H9 (cell line): ENCODE measurements around the gene TSPEAR. TPM values are rescaled to one million over a fixed set of nuclear protein-coding genes. Genes with fewer than 3 reads are reported as not detected.

Experiments
- DNase-seq: peaks from one replicate; pipeline ENCODE4 v3.0.0-alpha.2; 2017
- H2AFZ ChIP-seq: one replicate; pipeline ENCODE4 v1.6.1; 2013; ENCODE audit warnings: mild to moderate bottlenecking, low read length, control low read depth, moderate library complexity
- H2AK5ac ChIP-seq: 2 replicates; pipeline ENCODE4 v1.6.1; 2013; ENCODE audit warnings: low read length, control low read depth, mixed read lengths; ENCODE audit not compliant: insufficient read length
- H2BK120ac ChIP-seq: one replicate; pipeline ENCODE4 v1.6.1; 2013; ENCODE audit warnings: low read depth, mild to moderate bottlenecking, low read length, control low read depth, inconsistent platforms; ENCODE audit not compliant: poor library complexity, severe bottlenecking
- H2BK12ac ChIP-seq: 2 replicates; pipeline ENCODE4 v1.6.1; 2013; ENCODE audit warnings: low read length, control low read depth, mixed read lengths, low read depth; ENCODE audit not compliant: insufficient read length
- H2BK15ac ChIP-seq: 2 replicates; pipeline ENCODE4 v1.6.1; 2013; ENCODE audit warnings: low read depth, low read length, control low read depth
- H2BK20ac ChIP-seq: one replicate; pipeline ENCODE4 v1.6.1; 2013; ENCODE audit warnings: low read depth, mild to moderate bottlenecking, low read length, control low read depth, inconsistent platforms; ENCODE audit not compliant: poor library complexity, severe bottlenecking
- H2BK5ac ChIP-seq: 2 replicates; pipeline ENCODE4 v1.6.1; 2013; ENCODE audit warnings: low read length, control low read depth, mixed read lengths; ENCODE audit not compliant: insufficient read length
- H3K14ac ChIP-seq: 2 replicates; pipeline ENCODE4 v1.6.1; 2013; ENCODE audit warnings: low read length, control low read depth; ENCODE audit not compliant: insufficient read depth
- H3K18ac ChIP-seq: 2 replicates; pipeline ENCODE4 v1.6.1; 2013; ENCODE audit warnings: low read depth, mild to moderate bottlenecking, mixed read lengths, low read length, control low read depth; ENCODE audit not compliant: insufficient read length
- H3K23ac ChIP-seq: 2 replicates; pipeline ENCODE4 v1.6.1; 2013; ENCODE audit warnings: low read length, control low read depth, mixed read lengths, low read depth; ENCODE audit not compliant: insufficient read length
- H3K23me2 ChIP-seq: 2 replicates; pipeline ENCODE4 v1.6.1; 2013; ENCODE audit warnings: low read depth, mild to moderate bottlenecking, mixed read lengths, low read length, control low read depth; ENCODE audit not compliant: insufficient read length, poor library complexity, severe bottlenecking
- H3K27ac ChIP-seq: 2 replicates; pipeline ENCODE4 v1.5.1; 2013; ENCODE audit warnings: low read length, control low read depth, mixed read lengths, low read depth; ENCODE audit not compliant: insufficient read length
- H3K27me3 ChIP-seq: 2 replicates; pipeline ENCODE4 v1.6.1; 2013; ENCODE audit warnings: low read length, control low read depth, inconsistent platforms; ENCODE audit not compliant: insufficient read depth
- H3K4ac ChIP-seq: 2 replicates; pipeline ENCODE4 v1.6.1; 2013; ENCODE audit warnings: low read depth, mild to moderate bottlenecking, control low read depth, inconsistent platforms, low read length, moderate library complexity
- H3K4me1 ChIP-seq: 2 replicates; pipeline ENCODE4 v1.6.1; 2013; ENCODE audit warnings: low read length, control low read depth, inconsistent platforms; ENCODE audit not compliant: insufficient read depth
- H3K4me2 ChIP-seq: 2 replicates; pipeline ENCODE4 v1.6.1; 2013; ENCODE audit warnings: low read length, control low read depth, mixed read lengths; ENCODE audit not compliant: insufficient read length, insufficient read depth
- H3K56ac ChIP-seq: 2 replicates; pipeline ENCODE4 v1.6.1; 2013; ENCODE audit warnings: low read depth, mild to moderate bottlenecking, mixed read lengths, low read length, control low read depth; ENCODE audit not compliant: insufficient read length
- H3K79me1 ChIP-seq: 2 replicates; pipeline ENCODE4 v1.6.1; 2013; ENCODE audit warnings: low read depth, mild to moderate bottlenecking, moderate library complexity, low read length, control low read depth, inconsistent platforms; ENCODE audit not compliant: insufficient read depth, poor library complexity, severe bottlenecking
- H3K79me2 ChIP-seq: 2 replicates; pipeline ENCODE4 v1.6.1; 2013; ENCODE audit warnings: low read length, control low read depth, inconsistent platforms; ENCODE audit not compliant: insufficient read depth
- H3K9ac ChIP-seq: 2 replicates; pipeline ENCODE4 v1.6.1; 2013; ENCODE audit warnings: low read length, control low read depth, mixed read lengths; ENCODE audit not compliant: insufficient read length; ENCODE audit errors: extremely low read depth
- H3K9me3 ChIP-seq: one replicate; pipeline ENCODE4 v1.6.1; 2013; ENCODE audit warnings: low read depth, low read length, inconsistent platforms; ENCODE audit not compliant: control insufficient read depth
- H3T11ph ChIP-seq: one replicate; pipeline ENCODE4 v1.6.1; 2013; ENCODE audit warnings: mild to moderate bottlenecking, low read length, control low read depth, inconsistent platforms
- H4K20me1 ChIP-seq: one replicate; pipeline ENCODE4 v1.6.1; 2013; ENCODE audit not compliant: control insufficient read depth, insufficient read length, insufficient read depth
- H4K5ac ChIP-seq: 2 replicates; pipeline ENCODE4 v1.6.1; 2013; ENCODE audit warnings: low read depth, mild to moderate bottlenecking, mixed read lengths, low read length, control low read depth; ENCODE audit not compliant: insufficient read length
- H4K8ac ChIP-seq: replicated peaks from 2 replicates; pipeline ENCODE4 v1.6.1; 2013; ENCODE audit warnings: low read length, control low read depth, mixed read lengths, low read depth; ENCODE audit not compliant: insufficient read length
- H4K91ac ChIP-seq: 2 replicates; pipeline ENCODE4 v1.6.1; 2013; ENCODE audit warnings: low read depth, mild to moderate bottlenecking, moderate library complexity, mixed read lengths, low read length, control low read depth; ENCODE audit not compliant: insufficient read length
- H3K27ac Mint-ChIP-seq, 3 experiments: 2 replicates in 2 of 3; 3 replicates in 1 of 3; pipeline ENCODE4 v1.8.0; 2020 to 2021; ENCODE audit warnings: mixed read lengths in 3 of 3, mild to moderate bottlenecking in 1 of 3, moderate library complexity in 1 of 3
- H3K27me3 Mint-ChIP-seq: 2 replicates; pipeline ENCODE4 v1.8.0; 2021; ENCODE audit warnings: low read depth, mild to moderate bottlenecking, moderate library complexity, mixed read lengths
- H3K36me3 Mint-ChIP-seq, 3 experiments: 2 replicates in 2 of 3; 3 replicates in 1 of 3; pipeline ENCODE4 v1.8.0; 2020 to 2021; ENCODE audit warnings: low read depth in 3 of 3, mixed read lengths in 3 of 3; ENCODE audit not compliant: insufficient read depth in 1 of 3
- H3K4me1 Mint-ChIP-seq, 2 experiments: 2 replicates each; pipeline ENCODE4 v1.8.0; 2020; ENCODE audit warnings: mixed read lengths in 2 of 2
- H3K4me3 Mint-ChIP-seq, 2 experiments: 2 replicates in 1 of 2; 3 replicates in 1 of 2; pipeline ENCODE4 v1.8.0; 2020 to 2021; ENCODE audit warnings: mild to moderate bottlenecking in 2 of 2, mixed read lengths in 2 of 2, moderate library complexity in 1 of 2
- H3K9me3 Mint-ChIP-seq, 2 experiments: 2 replicates in 1 of 2; 3 replicates in 1 of 2; pipeline ENCODE4 v1.8.0; 2020; ENCODE audit warnings: mild to moderate bottlenecking in 2 of 2, mixed read lengths in 2 of 2, moderate library complexity in 1 of 2
- WGBS: extraction: QIAGEN DNeasy Blood & Tissue Kit; methylation state at CpG from one replicate; pipeline ENCODE4 v1.1.7; 2013; ENCODE audit warnings: missing lambda C conversion rate, low lambda C conversion rate, mixed read lengths; ENCODE audit not compliant: insufficient read length; ENCODE audit errors: extremely low coverage; 5-methylcytosine and 5-hydroxymethylcytosine counted together
- total RNA-seq: library from RNA; stranded (reverse); gene quantifications from 2 replicates; pipeline ENCODE4 v1.2.1, GENCODE V29; 2021
- TF ChIP-seq, protein P1 (sequence below): fragments of 200-600 bp; sonication (generic); conservative IDR thresholded peaks from 3 replicates; pipeline ENCODE4 v1.8.0; 2021; ENCODE audit warnings: antibody characterized with exemption, mild to moderate bottlenecking

The TSPEAR gene
- total RNA-seq, 1 experiment from 2014 or later, result 1.3 TPM

DNA sequence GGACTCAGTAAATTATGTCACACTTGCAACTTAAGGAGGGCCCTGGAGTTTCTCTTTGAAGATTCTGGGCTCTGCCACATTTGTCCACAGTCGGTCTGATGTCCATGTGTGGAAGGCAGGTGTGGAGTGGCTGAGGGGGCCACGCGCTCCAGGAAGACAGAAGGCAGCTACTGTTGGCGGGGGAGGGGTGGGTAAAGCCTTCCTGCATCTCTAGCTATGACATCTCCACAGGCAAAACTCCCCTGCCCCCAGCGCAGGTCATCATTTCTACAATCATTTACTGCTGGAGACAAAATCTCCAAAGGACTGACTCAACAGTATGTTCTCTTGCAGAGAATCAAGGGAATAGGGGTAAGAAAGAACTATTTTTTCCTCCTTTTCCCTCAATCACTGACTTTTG is 11.4 kb upstream of the TSPEAR start:
- Mint-ChIP-seq H3K4me1 (peaks cover 22 to 28% of the 10 kb centered on the region in 2 experiments), H3K4me3 (peak overlapping the region in 1 of 2 experiments; percentile 58; a peak in 1 of 5 replicates), H3K27ac (no peak overlapping the region), H3K9me3 (peaks cover 0 to 4% of the 10 kb centered on the region in 2 experiments; a peak in 2 of 5 replicates), H3K36me3 (no peaks in the 10 kb centered on the region), H3K27me3 (peaks cover 26% of the 10 kb centered on the region)
- no CpG with 5 or more reads among the region's 5 CpGs for WGBS
- H3K23me2 ChIP-seq, result no peaks in the 10 kb centered on the region
- no peak overlapping the region for H3K4ac ChIP-seq
- no peak overlapping the region for H2BK15ac ChIP-seq
- H3K4me2 ChIP-seq, result peak overlapping the region; percentile 40
- no peak overlapping the region for H3K9ac ChIP-seq
- H2BK5ac ChIP-seq, result no peak overlapping the region
- TF ChIP-seq, protein P1, sequence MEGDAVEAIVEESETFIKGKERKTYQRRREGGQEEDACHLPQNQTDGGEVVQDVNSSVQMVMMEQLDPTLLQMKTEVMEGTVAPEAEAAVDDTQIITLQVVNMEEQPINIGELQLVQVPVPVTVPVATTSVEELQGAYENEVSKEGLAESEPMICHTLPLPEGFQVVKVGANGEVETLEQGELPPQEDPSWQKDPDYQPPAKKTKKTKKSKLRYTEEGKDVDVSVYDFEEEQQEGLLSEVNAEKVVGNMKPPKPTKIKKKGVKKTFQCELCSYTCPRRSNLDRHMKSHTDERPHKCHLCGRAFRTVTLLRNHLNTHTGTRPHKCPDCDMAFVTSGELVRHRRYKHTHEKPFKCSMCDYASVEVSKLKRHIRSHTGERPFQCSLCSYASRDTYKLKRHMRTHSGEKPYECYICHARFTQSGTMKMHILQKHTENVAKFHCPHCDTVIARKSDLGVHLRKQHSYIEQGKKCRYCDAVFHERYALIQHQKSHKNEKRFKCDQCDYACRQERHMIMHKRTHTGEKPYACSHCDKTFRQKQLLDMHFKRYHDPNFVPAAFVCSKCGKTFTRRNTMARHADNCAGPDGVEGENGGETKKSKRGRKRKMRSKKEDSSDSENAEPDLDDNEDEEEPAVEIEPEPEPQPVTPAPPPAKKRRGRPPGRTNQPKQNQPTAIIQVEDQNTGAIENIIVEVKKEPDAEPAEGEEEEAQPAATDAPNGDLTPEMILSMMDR, result no peak
- H2AK5ac ChIP-seq, result no peak overlapping the region
- no peaks in the 10 kb centered on the region; the same call in 1 of the 2 replicates for H3K27me3 ChIP-seq
- DNase-seq, result peak; percentile 30
- H3K9me3 ChIP-seq, result no peaks in the 10 kb centered on the region
- H4K5ac ChIP-seq, result no peak overlapping the region
- no peak overlapping the region for H4K91ac ChIP-seq
- H3K14ac ChIP-seq, result no peak overlapping the region
- no peak overlapping the region for H3K23ac ChIP-seq
- H3K27ac ChIP-seq, result no peak overlapping the region
- no peaks in the 10 kb centered on the region for H3K4me1 ChIP-seq
- H3K18ac ChIP-seq, result no peak overlapping the region
- no peak overlapping the region for H2BK20ac ChIP-seq
- H4K20me1 ChIP-seq, result no peaks in the 10 kb centered on the region
- H2BK12ac ChIP-seq, result no peak overlapping the region
- H4K8ac ChIP-seq, result no peak overlapping the region
- no peak overlapping the region for H3T11ph ChIP-seq
- no peak overlapping the region for H3K56ac ChIP-seq
- H3K79me2 ChIP-seq, result no peaks in the 10 kb centered on the region
- H3K79me1 ChIP-seq, result no peaks in the 10 kb centered on the region
- H2BK120ac ChIP-seq, result no peak overlapping the region
- H2AFZ ChIP-seq, result no peak overlapping the region
